ENCODE results near the gene ARVCF. TPM values are rescaled to one million over a fixed set of nuclear protein-coding genes. Genes with fewer than 3 reads are reported as not detected.

The ARVCF gene
- total and polyA plus RNA-seq, 9 of the 15 experiments (the other 6 are each of a cell fraction or from before 2014, with no cell fraction given) = 0.03 to 97.4 (median 15.6) TPM

- TF ChIP-seq MYC (IDR thresholded peaks at IDR 0.05; ENCODE audit: low read depth, low read length) (no peak), MYC (CRISPR knock-in tag; IDR thresholded peaks at IDR 0.05; ENCODE audit: borderline replicate concordance, low read depth) (0 out of 2 replicates have a peak, but pooled peaks have one; percentile 53), ZNF764 (CRISPR knock-in tag; IDR thresholded peaks at IDR 0.05; ENCODE audit: low read depth) (0 out of 2 replicates have a peak, but pooled peaks have one; percentile 10), KDM5B (IDR thresholded peaks at IDR 0.05; ENCODE audit: insufficient replicate concordance, low read depth, low read length) (peak; percentile 48)
These were observed 83.0 kb downstream of the ARVCF start (continued) for GRCh38 chr22:19933341-19934241.

DNA sequence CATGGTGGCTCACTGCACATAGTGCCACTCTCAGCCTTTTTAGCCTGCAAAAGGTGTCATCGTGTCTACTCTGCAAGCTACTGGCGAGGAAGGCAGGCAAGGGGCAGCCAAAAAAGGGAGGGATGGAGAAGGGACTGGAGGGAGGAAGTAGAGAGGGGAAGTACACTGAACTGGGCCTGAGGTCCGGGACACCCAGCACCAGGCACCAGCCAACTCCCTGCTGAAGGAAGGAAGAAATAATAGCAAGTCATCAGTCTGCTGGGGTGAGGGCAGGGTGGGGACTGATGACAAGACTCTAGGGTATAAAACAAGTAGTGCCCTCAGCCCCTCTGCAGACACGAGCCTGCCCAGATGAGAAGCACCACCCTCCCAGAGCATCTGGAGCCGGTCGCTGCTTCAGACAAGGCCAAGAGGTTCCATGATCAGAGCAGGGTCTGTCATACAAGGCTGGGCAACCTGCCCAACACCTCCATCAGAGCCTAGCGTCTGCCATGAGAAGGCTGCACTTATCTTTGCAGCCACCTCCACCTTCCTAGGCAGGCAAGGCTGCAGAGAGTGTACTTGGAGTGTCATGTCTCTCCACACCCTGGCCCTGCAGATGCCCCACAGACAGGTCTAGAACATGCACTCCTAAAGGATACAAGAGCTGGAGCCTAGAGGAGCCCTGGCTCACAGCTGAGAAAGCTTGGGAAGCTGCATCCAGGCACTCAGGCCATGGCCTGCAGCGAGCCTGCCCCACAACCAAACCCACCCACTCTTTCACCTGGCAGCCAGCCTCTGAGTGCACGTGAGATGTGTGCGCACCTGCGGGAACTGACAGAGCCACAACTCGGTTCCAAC is 84.0 kb downstream of the ARVCF start:
- Histone ChIP-seq H3K27ac (ENCODE audit: extremely low read depth, low read depth, low read length) (no peak overlapping the region), H3K79me2 (ENCODE audit: control insufficient read depth, insufficient read depth, low read length) (no peaks in the 10 kb centered on the region), H4K20me1 (replicated peaks; ENCODE audit: control insufficient read depth, insufficient read depth, low read length) (peaks cover 4% of the 10 kb centered on the region; the same call in 1 of the 2 replicates), H2AFZ (ENCODE audit: low read depth, low read length) (no peak overlapping the region), H3K9me3 (replicated peaks; ENCODE audit: control insufficient read depth, insufficient read depth, low read depth, low read length) (peaks cover 18% of the 10 kb centered on the region), H3K9ac (ENCODE audit: insufficient read depth in 1 of 2, low read depth in 2 of 2, low read length in 2 of 2) (peak overlapping the region in 1 of 2 experiments; percentile 62; a peak in 2 of 4 replicates), H3K4me1 (replicated peaks in 1 of 2; ENCODE audit: control insufficient read depth in 2 of 2, insufficient read depth in 2 of 2, low read length in 2 of 2) (peaks cover 2 to 19% of the 10 kb centered on the region in 2 experiments; a peak in 3 of 5 replicates), H3K36me3 (ENCODE audit: control insufficient read depth, insufficient read depth, low read length) (peaks cover 14% of the 10 kb centered on the region; the same call in 2 of the 3 replicates), H3K4me3 (no peak overlapping the region), H3K27me3 (ENCODE audit: control insufficient read depth in 2 of 2, insufficient read depth in 2 of 2, low read length in 2 of 2) (no peaks in the 10 kb centered on the region), H3K9me1 (ENCODE audit: control insufficient read depth, insufficient read depth, low read length) (peaks cover 8% of the 10 kb centered on the region), H3K4me2 (ENCODE audit: insufficient read depth, low read length) (no peak overlapping the region)
- FAIRE-seq (no peak), DNase-seq (ENCODE audit: extremely low read depth in 1 of 4, low spot score in 3 of 4) (peak in 2 of 4 experiments; percentile 38 to 52), ATAC-seq (peak; percentile 35)
- in situ Hi-C loops (cut with MboI) (no loop called here), intact Hi-C loops (cut with micrococcal nuclease) (no loop called here)
- ChIA-PET POLR2A (interaction anchor here (0.6 to 2.0 kb wide), 18 partner anchors 9 to 841 kb away, joined by 3 to 14 read pairs (median 3); partner anchors contain the start of genes COMT and TXNRD2), CTCF (ENCODE audit: low intra/inter-chr PET ratio) (interaction anchor here (0.5 to 0.6 kb wide), 3 partner anchors 14 to 934 kb away, joined by 3 to 4 read pairs (median 3); no protein-coding TSS in a partner anchor)
- BruUV-seq (replicated peaks) = no TSS peak
- WGBS (ENCODE audit: insufficient coverage, low coverage, missing lambda C conversion rate) = 37% methylated on average over 12 of the region's 12 CpGs
- no peak for TF ChIP-seq ZNF583 (CRISPR knock-in tag; IDR thresholded peaks at IDR 0.05)
- TF ChIP-seq NCOR1 (IDR thresholded peaks at IDR 0.05) = no peak
- TF ChIP-seq ILK (tag; IDR thresholded peaks at IDR 0.05; ENCODE audit: borderline replicate concordance, low read depth) = no peak
- TF ChIP-seq BCOR (IDR thresholded peaks at IDR 0.05) = no peak
- no peak for TF ChIP-seq DEAF1 (CRISPR knock-in tag; IDR thresholded peaks at IDR 0.05)
- 0 out of 2 replicates have a peak, but pooled peaks have one; percentile 64 for TF ChIP-seq GTF2F1 (IDR thresholded peaks at IDR 0.05; ENCODE audit: low read depth, low read length)
- TF ChIP-seq ZNF518B (CRISPR knock-in tag; IDR thresholded peaks at IDR 0.05) = no peak

Measured in K562 (cell line).